ENCODE data around the gene ARHGEF11. TPM values are rescaled to one million over a fixed set of nuclear protein-coding genes. Genes with fewer than 3 reads are reported as not detected.

Gene ARHGEF11
- total and polyA plus RNA-seq, 2 of the 4 experiments (the other 2 are of a cell fraction), result 16.8 to 17.2 TPM

GRCh38 chr1:157025385-157025784 lies 20.2 kb downstream of the ARHGEF11 start:
- no CpG with 5 or more reads among the region's 3 CpGs for WGBS, 2 experiments (ENCODE audit: extremely low coverage in 2 of 2, insufficient read length in 1 of 2)
- ATAC-seq (ENCODE audit: low read depth) (no peak), DNase-seq (no peak)
- Histone ChIP-seq H4K20me1 (ENCODE audit: insufficient read depth, low read length) (peaks cover 38% of the 10 kb centered on the region), H3K79me1 (ENCODE audit: low read depth in 1 of 2, low read length in 2 of 2) (peaks cover 22 to 40% of the 10 kb centered on the region in 2 experiments), H3K18ac (ENCODE audit: low read depth, low read length) (no peak overlapping the region), H3K23ac (ENCODE audit: low read depth, low read length) (no peak overlapping the region), H2BK5ac (ENCODE audit: low read depth, low read length, poor library complexity, severe bottlenecking) (no peak overlapping the region), H3K14ac (replicated peaks; ENCODE audit: low read depth, low read length) (no peak overlapping the region), H2BK120ac (ENCODE audit: low read depth, low read length) (no peak overlapping the region), H3K9me1 (ENCODE audit: insufficient read depth, low read length) (peaks cover 2% of the 10 kb centered on the region; the same call in 1 of the 2 replicates), H3K4ac (ENCODE audit: low read depth, low read length) (no peak overlapping the region), H4K8ac (ENCODE audit: low read depth in 2 of 2, low read length in 2 of 2) (no peak overlapping the region), H2BK15ac (ENCODE audit: low read depth, low read length) (no peak overlapping the region), H3K4me3 (ENCODE audit: insufficient read depth, low read depth, low read length) (no peak overlapping the region), H3K36me3 (ENCODE audit: control insufficient read depth, insufficient read depth, low read length) (no peaks in the 10 kb centered on the region), H3K27me3 (ENCODE audit: control insufficient read depth, insufficient read depth, low read length) (no peaks in the 10 kb centered on the region), H2AK5ac (ENCODE audit: low read depth, low read length) (no peak overlapping the region), H2AK9ac (replicated peaks; ENCODE audit: low read depth, low read length, poor library complexity) (no peak overlapping the region), H3K9me3 (ENCODE audit: control insufficient read depth, insufficient read depth, low read length) (no peaks in the 10 kb centered on the region; the same call in 1 of the 2 replicates), H2BK20ac (ENCODE audit: low read depth, low read length) (no peak overlapping the region), H3K4me2 (ENCODE audit: low read depth, low read length) (no peak overlapping the region), H3K56ac (ENCODE audit: extremely low read depth, insufficient read depth, low read length) (no peak overlapping the region), H3K27ac (ENCODE audit: insufficient read depth, low read length) (no peak overlapping the region), H4K91ac (ENCODE audit: insufficient read depth, low read depth, low read length) (no peak overlapping the region), H4K5ac (ENCODE audit: low read depth, low read length) (no peak overlapping the region), H3K9ac (ENCODE audit: low read depth, low read length) (no peak overlapping the region), H2AFZ (replicated peaks; ENCODE audit: low read length, poor library complexity) (no peak overlapping the region), H3K4me1 (ENCODE audit: control insufficient read depth, insufficient read depth, low read length) (no peaks in the 10 kb centered on the region)
- ChIA-PET POLR2A (ENCODE audit: unreplicated experiment) (no interaction called here), CTCF (no interaction called here)
- TF ChIP-seq CEBPB (IDR thresholded peaks at IDR 0.05; ENCODE audit: low read depth, low read length), result no peak
- no peak for TF ChIP-seq ELK1 (IDR thresholded peaks at IDR 0.05; ENCODE audit: borderline replicate concordance, low read depth, low read length)
- TF ChIP-seq CHD1 (IDR thresholded peaks at IDR 0.05; ENCODE audit: low read depth, low read length), result no peak
- no peak for TF ChIP-seq RAD21 (IDR thresholded peaks at IDR 0.05; ENCODE audit: low read length)
- TF ChIP-seq MAZ (IDR thresholded peaks at IDR 0.05; ENCODE audit: borderline replicate concordance, low read depth, low read length), result no peak
- no peak for TF ChIP-seq FOS (IDR thresholded peaks at IDR 0.05; ENCODE audit: low read depth, low read length)
- TF ChIP-seq, protein P1, sequence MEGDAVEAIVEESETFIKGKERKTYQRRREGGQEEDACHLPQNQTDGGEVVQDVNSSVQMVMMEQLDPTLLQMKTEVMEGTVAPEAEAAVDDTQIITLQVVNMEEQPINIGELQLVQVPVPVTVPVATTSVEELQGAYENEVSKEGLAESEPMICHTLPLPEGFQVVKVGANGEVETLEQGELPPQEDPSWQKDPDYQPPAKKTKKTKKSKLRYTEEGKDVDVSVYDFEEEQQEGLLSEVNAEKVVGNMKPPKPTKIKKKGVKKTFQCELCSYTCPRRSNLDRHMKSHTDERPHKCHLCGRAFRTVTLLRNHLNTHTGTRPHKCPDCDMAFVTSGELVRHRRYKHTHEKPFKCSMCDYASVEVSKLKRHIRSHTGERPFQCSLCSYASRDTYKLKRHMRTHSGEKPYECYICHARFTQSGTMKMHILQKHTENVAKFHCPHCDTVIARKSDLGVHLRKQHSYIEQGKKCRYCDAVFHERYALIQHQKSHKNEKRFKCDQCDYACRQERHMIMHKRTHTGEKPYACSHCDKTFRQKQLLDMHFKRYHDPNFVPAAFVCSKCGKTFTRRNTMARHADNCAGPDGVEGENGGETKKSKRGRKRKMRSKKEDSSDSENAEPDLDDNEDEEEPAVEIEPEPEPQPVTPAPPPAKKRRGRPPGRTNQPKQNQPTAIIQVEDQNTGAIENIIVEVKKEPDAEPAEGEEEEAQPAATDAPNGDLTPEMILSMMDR (conservative IDR thresholded peaks at IDR 0.05; ENCODE audit: low read depth, low read length), result no peak
- TF ChIP-seq MXI1 (IDR thresholded peaks at IDR 0.05; ENCODE audit: borderline replicate concordance, low read depth, low read length), result no peak
- no peak for TF ChIP-seq NFE2L2 (IDR thresholded peaks at IDR 0.05; ENCODE audit: low read depth, low read length)
- TF ChIP-seq RFX5 (IDR thresholded peaks at IDR 0.05; ENCODE audit: low read depth, low read length), result no peak
- TF ChIP-seq BHLHE40 (IDR thresholded peaks at IDR 0.05; ENCODE audit: low read depth, low read length), result no peak
- no peak for TF ChIP-seq POLR2A (IDR thresholded peaks at IDR 0.05; ENCODE audit: low read depth, low read length)
- no peak for TF ChIP-seq RCOR1 (IDR thresholded peaks at IDR 0.05; ENCODE audit: insufficient replicate concordance, low read length)
- in situ Hi-C loops (cut with MboI; ENCODE audit: low sequenced_read_pairs), result no loop called here
- BruUV-seq (replicated peaks), result no TSS peak
- dilution Hi-C loops (cut with HindIII; ENCODE audit: low sequenced_read_pairs, unreplicated experiment), result no loop called here
- intact Hi-C loops (cut with micrococcal nuclease), result no loop called here

Measured in IMR-90 (cell line).